ENCODE measurements around the gene CYP2F1.
"Not testable (repeated sequence)": the region's sequence is repeated elsewhere in the genome, so short reads cannot be mapped to it uniquely, and the experiment has no call there.

Gene CYP2F1, protein sequence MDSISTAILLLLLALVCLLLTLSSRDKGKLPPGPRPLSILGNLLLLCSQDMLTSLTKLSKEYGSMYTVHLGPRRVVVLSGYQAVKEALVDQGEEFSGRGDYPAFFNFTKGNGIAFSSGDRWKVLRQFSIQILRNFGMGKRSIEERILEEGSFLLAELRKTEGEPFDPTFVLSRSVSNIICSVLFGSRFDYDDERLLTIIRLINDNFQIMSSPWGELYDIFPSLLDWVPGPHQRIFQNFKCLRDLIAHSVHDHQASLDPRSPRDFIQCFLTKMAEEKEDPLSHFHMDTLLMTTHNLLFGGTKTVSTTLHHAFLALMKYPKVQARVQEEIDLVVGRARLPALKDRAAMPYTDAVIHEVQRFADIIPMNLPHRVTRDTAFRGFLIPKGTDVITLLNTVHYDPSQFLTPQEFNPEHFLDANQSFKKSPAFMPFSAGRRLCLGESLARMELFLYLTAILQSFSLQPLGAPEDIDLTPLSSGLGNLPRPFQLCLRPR

DNA sequence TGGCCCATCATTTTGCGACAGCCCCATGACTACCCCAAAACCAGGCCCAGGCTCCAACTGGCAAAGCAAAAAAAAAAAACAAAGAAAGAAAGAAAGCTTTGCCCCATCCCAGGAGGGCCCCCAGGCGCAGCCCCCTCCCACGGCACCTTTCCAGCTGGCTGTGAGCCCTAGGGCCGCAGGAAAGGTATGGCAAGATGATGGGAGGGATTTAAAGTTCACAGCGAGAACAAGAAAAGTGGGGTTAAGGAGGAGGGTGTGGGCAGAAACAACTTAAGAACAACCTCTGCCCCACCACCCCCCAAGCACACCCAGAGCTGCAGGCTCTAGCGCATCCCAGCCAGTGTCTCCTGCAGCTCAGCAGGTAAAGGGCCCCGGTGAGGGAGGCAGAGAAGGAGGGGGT, at the start of gene CYP2F1:
Gene CYP2F1, plus strand, starts transcription at position 301 of the 400 bp plus-strand sequence. CDS start 1,757 bp downstream, outside the sequence.
- DNase-seq: no peak

DNA sequence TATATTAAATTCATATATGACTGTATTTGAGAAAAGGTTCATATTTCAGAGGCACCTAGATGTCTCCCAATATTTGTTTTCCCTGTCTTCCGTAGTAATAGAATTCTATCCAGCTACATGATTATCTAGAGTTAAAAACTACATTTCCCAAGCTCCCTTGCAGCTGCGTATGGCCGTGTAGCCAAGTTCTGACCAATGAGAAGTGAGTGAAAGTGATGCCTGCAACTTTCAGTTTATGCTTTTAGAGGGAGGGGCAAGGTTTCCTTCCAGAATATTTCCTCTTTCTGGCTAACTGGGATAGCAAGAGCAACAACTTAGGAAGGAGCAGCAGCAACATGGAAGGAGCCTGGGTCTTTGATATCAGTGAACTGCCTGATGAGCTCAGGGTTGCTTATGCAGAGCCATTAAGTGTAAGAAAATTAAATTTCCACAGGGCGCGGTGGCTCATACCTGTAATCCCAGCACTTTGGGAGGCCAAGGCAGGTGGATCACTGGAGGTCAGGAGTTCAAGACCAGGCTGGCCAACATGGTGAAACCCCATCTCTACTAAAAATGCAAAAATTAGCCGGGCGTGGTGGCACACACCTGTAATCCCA, 49.2 kb upstream of the CYP2F1 start:
- DNase-seq: no peak

DNA sequence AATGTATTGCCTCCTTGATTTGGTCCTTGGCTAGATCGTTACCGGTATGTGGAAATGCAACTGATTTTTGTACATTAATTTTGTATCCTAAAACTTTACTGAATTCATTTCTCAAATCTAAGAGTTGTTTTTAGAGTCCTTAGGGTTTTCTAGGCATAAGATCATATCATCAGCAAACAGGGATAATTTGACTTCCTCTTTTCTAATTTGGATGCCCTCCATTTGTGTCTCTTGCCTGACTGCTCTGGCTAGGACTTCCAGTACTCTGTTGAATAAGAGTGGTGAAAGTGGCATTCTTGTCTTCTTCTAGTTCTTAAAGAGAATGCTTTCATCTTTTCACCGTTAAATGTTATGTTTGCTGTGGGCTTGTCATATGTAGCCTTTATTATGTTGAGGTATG, 37.9 kb upstream of the CYP2F1 start:
- DNase-seq: no peak

DNA sequence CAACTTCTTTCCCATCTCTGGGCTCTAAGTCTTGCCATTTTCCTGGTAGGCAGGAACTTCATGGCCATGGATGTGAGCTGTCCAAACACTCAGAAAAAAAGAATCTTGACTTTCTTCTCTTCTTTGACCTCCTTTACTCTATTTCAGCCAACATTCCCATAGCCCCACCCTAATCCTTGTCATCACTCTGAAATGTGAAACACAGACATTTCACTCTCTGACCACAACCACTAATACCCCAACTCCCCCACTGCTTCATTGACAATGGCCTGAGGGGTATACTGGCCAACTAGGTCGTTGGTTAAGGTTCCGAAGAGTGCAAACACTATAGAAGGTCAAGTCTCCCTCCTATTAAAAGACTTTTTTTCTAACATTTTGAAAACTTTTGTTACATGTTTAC, 30.7 kb upstream of the CYP2F1 start:
- no peak for DNase-seq

DNA sequence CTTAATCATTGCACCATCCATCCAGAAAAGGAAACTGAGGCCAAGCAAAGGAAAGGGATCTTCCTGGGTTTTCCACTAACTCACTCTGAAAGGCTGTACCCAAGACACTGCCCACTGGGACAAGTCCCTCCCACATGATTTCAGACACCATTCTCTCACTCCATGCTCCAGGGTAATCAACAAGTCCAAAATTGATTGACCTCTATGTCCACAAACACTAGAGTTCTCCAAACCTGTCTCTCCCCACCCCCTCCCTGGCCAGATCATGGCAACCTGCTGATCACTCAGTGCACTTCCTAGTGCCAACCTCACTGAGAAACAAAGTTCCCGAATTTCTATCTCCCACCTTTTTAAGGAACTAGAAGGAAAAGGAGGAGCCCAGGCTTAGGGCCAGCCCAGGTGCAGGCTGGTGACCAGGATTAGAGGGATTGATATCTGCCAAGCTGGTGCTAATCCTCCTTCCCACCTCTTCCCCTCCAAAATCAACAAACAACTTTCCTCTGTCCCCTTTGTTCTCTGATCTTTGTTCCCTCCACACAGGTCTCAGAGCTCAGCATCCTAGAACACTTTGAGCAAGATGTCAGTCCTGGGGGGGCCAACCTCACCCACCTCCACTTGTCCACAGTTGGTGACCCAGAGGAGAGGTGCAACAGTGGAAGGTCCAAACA, 28.4 kb upstream of the CYP2F1 start:
- no peak for DNase-seq

DNA sequence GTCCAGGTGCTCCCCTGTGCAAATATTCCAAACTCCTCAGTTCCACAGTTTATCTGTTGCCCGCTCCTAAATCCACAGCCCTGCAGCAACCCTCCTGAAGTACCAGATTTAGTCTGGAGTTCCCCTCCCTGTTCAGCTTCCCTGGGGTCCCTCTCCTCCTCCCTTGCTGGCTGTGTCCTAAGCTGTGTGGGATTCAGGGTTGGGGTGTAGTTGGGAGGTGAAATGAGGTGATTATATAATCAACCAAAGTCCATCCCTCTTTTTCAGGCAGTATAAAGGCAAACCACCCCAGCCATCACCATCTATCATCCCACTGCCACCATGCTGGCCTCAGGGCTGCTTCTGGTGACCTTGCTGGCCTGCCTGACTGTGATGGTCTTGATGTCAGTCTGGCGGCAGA, 26.1 kb upstream of the CYP2F1 start, which contains the start of gene CYP2A13:
Gene CYP2A13, plus strand, starts transcription at position 301 of the 400 bp plus-strand sequence. Its CDS starts 21 bp downstream, at position 322.
- no peak for DNase-seq

DNA sequence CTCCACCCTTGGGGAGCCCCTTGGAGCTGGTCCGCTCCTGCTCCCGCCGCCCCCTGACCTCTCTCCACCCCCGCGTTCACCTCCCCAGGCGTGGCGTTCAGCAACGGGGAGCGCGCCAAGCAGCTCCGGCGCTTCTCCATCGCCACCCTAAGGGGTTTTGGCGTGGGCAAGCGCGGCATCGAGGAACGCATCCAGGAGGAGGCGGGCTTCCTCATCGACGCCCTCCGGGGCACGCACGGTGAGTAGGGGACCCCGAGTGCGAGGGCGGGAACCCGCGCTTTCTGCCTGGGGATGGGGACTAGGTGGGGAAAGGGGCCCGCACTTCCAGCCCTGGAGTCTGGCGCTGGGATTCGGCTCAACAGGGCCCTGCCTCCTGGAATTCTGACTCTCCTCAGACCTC, 24.3 kb upstream of the CYP2F1 start:
- no peak for DNase-seq

DNA sequence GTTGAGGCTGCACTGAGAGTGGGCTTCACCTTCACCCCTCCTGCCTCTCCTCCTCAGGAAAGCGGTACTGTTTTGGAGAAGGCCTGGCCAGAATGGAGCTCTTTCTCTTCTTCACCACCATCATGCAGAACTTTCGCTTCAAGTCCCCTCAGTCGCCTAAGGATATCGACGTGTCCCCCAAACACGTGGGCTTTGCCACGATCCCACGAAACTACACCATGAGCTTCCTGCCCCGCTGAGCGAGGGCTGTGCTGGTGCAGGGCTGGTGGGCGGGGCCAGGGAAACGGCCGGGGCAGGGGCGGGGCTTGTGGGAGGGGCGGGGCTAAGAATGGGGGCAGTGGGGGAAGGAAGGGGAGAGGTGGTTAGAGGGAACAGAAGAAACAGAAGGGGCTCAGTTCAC, 18.5 kb upstream of the CYP2F1 start:
- DNase-seq: no peak

DNA sequence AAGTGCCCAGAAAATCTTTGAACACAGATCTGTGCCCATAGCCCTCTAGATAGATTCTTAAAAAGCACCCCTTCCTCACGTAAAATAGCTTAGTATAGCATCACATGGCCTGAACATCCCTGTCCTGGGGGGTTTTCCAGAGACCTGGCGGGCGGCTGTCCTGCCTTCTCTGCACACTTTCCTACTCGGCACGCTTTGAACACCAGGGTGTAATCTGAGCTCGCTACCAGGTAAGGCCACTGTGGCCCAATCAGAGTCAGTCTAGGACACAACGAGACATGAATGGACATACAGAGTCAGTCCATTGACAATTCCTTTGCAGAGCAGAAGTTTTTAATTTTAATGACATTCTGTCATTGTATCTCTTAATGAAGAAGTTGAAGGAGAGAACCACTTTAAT, 17.9 kb upstream of the CYP2F1 start:
- DNase-seq: no peak

DNA sequence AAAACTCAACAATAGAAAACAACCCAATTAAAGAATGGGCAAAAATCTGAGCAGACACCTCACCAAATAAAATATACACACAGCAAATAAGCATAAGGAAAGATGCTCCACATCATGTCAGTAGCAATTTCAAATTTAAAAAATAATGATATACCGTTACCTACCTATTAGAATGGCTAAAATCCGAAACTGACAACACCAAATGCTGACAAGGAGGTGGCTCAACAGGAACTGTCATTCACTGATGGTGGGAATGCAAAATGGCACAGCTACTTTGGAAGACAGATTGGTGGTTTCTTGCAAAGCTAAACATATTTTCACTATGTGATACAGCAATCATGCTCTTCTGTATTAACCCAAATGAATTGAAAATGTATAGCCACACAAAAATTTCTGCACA, 16.9 kb upstream of the CYP2F1 start:
- no peak for DNase-seq

DNA sequence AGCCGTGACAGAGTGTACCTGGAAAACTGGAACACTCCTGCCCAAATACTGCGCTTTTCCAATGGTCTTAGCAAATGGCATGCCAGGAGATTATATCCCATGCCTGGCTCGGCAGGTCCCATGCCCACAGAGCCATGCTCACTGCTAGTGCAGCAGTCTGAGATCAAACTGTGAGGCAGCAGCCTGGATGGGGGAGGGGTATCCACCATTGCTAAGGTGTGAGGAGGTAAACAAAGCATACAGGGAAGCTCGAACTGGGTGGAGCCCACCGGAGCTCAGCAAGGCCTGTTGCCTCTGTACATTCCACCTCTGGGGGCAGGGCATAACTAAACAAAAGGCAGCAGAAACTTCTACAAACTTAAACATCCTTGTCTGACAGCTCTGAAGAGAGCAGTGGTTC, 15.5 kb upstream of the CYP2F1 start:
- no peak for DNase-seq

DNA sequence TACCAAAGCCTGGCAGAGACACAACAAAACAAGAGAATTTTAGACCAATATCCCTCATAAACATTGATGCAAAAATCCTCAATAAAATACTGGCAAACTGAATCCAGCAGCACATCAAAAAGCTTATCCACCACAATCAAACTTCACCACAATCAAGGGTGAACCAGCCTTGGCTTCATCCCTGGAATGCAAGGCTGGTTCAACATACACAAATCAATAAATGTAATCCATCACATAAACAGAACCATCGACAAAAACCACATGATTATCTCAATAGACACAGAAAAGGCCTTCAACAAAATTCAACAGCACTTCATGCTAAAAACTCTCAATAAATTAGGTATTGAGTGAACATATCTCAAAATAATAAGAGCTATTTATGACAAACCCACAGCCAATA, 12.0 kb upstream of the CYP2F1 start:
- not testable (repeated sequence) for DNase-seq

DNA sequence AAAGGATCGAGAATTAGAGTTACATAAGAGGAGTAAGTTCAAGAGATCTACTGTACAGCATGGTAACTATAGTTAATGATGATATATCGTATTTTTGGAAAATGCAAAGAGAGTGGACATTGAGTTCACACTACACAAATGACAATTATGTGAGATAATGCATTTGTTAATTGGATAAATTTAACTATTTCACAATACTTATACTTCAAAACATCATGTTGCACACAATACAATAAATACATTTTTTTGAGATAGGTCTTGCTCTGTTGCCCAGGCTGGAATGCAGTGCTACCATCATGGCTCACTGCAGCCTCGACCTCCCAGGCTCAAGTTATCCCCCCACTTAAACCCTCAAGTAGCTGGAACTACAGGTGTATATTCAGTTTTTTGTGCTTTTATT, 8.1 kb upstream of the CYP2F1 start:
- no peak for DNase-seq

DNA sequence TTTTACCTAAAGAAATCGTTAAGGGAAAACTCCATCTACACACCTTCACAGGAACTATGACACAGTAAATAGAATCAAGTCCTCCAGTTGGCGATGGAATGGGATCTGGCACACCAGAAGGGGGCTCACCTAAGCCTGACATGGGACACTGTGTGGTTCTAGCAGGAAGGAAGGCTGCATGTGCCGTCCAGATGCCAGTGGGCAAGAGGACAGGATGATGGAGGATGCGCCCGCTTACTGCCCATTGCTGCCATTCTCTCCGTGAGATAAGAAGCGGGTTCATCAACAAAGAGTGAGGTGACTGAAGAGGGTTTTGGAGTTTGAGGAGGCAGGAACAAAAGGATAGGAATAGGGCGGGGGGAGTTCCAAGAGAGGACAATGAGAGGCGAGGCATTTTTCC, 2.9 kb upstream of the CYP2F1 start:
- no peak for DNase-seq

DNA sequence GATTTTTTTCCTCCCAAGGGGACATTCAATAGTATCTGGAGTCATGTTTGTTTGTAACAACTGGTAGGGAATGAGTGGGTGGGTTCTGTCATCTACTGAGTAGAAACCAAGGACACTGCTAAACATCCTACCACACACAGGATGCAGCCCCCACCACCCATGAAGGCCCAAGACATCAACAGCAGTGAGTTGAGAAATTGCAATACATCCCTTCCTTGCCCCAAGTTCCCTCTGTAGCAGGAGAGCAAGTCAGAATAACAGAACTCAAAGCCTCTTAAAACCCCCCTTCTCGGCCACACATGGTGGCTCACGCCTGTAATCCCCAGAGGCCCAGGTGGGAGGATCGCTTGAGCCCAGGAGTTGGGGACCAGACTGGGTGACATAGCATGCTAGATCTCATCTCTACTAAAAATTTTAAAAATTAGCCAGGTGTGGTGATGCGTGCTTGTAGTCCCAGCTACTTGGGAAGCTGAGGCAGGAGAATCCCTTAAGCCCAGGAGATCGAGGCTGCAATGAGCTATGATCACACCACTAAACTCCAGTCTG, 2.4 kb upstream of the CYP2F1 start:
- no peak for DNase-seq

DNA sequence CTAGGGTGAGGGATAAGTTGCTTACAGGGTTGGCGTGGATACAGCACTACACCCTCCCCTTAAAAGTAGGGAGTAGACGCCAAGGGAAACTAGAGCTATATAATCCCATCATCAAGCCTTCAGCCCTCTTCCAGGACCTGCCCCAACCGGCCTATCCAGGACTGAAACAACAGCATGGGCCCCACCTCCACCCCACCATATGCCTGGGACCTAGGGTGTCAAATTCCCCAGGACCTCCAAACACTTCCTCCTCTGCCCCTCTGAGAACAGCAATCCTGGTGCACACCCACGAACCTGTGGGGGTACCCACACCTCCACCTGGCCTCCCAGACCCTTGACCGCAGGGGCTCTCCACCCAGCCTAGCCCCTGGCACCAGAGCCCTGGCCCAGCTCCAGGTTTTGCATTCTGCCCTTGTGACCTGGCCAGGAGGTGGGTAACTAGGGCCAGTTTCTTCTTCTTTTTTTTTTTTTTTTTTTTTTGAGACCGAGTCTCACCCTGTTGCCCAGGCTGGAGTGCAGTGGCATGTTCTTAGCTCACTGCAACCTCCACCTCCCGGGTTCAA, 1.4 kb upstream of the CYP2F1 start:
- no peak for DNase-seq

DNA sequence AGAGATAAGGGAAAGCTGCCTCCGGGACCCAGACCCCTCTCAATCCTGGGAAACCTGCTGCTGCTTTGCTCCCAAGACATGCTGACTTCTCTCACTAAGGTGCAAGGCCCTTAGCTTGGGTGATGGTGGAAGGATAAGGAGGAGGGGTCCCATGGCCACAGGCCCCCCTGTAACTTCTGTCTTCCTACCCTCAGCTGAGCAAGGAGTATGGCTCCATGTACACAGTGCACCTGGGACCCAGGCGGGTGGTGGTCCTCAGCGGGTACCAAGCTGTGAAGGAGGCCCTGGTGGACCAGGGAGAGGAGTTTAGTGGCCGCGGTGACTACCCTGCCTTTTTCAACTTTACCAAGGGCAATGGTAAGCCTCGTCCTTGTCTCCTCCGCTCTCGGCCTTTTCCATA, 2.0 kb downstream of the CYP2F1 start:
- DNase-seq: no peak

DNA sequence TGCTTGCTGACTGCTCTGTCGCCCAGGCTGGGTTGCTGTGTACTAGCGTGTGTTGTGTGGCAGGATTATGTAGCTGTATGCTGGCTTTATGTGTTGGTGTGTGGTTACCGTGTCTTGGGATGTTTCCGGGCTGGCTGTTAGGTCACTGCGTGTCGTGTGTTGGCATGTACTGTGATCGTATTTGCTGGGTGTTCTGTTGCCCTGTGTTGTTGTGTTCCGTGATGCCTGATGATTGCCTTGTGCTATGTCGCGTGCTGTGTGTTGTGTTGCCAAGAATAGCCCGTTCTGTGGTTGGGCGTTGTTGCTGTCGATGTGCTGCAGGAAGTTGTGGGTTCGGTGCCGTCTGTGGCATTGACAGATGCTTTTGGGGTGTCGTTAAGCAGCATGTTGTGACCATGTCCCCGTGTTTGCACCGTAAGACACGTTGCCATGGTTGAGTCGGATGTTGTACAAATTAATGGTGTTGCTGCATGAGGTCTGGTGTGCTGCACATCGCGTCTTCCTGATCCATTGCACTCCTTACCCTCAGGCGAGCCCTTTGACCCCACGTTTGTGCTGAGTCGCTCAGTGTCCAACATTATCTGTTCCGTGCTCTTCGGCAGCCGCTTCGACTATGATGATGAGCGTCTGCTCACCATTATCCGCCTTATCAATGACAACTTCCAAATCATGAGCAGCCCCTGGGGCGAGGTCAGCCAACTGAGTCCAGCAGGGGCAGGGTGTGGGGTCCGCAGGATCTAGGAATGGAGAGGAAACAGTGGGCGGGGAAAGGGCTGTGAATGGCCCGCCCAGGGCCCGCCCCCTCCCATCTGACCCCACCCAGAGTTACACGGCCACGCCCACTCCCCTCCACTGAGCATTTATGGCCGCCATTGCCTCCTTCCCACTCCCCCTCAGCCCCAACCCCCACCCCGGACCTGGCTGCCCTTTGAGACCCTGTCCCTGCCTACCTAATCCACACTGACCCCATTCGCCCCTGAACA, 7.0 kb downstream of the CYP2F1 start:
- DNase-seq: not testable (repeated sequence)

DNA sequence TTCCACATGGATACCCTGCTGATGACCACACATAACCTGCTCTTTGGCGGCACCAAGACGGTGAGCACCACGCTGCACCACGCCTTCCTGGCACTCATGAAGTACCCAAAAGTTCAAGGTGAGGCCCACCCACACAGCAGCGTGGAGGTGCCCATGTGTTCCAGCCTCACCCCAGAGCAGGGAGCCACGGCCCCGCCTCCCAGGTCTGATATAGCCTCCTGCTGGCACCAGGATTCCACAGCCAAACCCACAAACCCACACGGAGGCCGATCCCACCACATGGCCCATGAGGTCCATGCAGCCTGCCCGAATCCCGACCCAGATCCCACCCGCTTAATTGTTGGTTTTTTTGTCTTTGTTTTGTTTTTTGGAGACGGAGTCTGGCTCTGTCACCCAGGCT, 8.6 kb downstream of the CYP2F1 start:
- not testable (repeated sequence) for DNase-seq

DNA sequence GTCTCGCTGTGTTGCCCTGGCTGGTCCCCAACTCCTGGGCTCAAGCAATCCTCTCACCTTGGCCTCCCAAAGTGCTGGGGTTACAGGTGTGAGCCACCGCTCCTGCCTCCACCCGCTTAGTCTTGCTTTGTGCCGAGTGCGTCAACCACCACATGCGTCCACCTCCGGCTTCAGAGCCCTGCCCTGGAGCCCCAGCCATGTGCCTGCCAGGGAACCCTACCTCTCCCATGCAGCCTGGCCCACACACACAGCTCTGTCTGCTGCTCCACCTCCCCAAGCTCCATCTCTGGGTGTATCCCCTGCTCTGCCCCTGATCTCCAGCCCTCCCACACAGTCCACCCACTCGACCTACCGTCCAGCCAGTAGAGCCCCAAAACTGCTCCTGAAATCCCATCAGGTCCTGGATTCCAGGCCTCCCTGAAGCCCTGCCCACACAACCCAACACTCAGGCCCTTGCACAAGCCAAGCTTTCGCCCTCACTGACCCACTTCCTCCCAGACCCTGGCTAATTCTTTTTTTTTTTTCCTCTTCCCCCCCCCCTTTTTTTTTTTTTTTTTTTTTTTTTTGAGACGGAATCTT, 9.6 kb downstream of the CYP2F1 start:
- no peak for DNase-seq

DNA sequence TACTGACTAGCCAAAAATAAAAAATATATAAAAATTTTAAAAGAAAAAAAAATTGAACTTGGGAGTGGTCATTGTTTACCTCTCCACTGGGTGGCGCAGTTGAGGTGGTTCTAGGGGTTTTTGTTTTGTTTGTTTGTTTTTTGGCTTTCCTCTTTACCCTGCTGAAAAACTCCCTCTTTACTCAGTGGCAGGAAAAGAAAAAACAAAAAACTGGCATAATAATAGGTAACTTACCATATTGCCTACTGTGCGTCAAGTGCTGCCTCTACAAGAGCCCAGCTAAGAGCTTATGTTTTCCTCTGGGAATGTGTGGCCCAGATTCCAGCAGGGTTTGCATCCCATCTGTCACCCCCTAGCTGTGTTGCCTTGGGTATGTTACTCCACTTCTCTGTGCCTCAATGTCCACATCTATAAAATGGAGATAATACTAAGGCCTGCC, 12.6 kb downstream of the CYP2F1 start:
- peak; percentile 43 to 60 for DNase-seq
